IMR-90 (cell line): ENCODE measurements around the gene LGMN. TPM values are rescaled to one million over a fixed set of nuclear protein-coding genes. Genes with fewer than 3 reads are reported as not detected.

Experiments
- ATAC-seq: fragments of 200-7000 bp; cut with Tn5 transposase; 2 replicates; pipeline ENCODE4 v1.9.1; 2020; ENCODE audit warnings: low read depth, mild to moderate bottlenecking, moderate library complexity
- BruUV-seq: library from RNA; stranded (reverse); fragments of 400-500 nt; replicated peaks from 2 replicates; lab custom pipeline; 2021; lab: Mats Ljungman, UMichigan
- CTCF ChIA-PET: fragments of 300-600 bp; formaldehyde crosslinking; extraction: SDS; loops from one replicate; lab custom pipeline; 2021; ENCODE audit warnings: antibody characterized with exemption; lab: Yijun Ruan, JAX
- POLR2A ChIA-PET: fragments of 300-600 bp; sonication (Branson Sonifier 250); formaldehyde crosslinking; loops from one replicate; lab custom pipeline; 2022; ENCODE audit warnings: antibody characterized with exemption; ENCODE audit not compliant: unreplicated experiment; lab: Charles Lee
- DNase-seq: peaks from one replicate; pipeline ENCODE4 v3.0.0; 2013
- H2AFZ ChIP-seq: replicated peaks from 2 replicates; pipeline ENCODE3; 2013; ENCODE audit warnings: low read length, mild to moderate bottlenecking; ENCODE audit not compliant: poor library complexity
- H2AK5ac ChIP-seq: 2 replicates; pipeline ENCODE4 v1.6.1; 2013; ENCODE audit warnings: low read depth, low read length, inconsistent platforms
- H2AK9ac ChIP-seq: replicated peaks from 2 replicates; pipeline ENCODE3; 2013; ENCODE audit warnings: mild to moderate bottlenecking, low read depth, low read length, moderate library complexity; ENCODE audit not compliant: poor library complexity
- H2BK120ac ChIP-seq: 2 replicates; pipeline ENCODE4 v1.6.1; 2013; ENCODE audit warnings: low read depth, low read length, inconsistent platforms
- H2BK15ac ChIP-seq: 3 replicates; pipeline ENCODE4 v1.6.1; 2013; ENCODE audit warnings: low read depth, low read length, inconsistent platforms
- H2BK20ac ChIP-seq: 2 replicates; pipeline ENCODE4 v1.6.1; 2013; ENCODE audit warnings: low read depth, mild to moderate bottlenecking, inconsistent platforms, low read length, moderate library complexity
- H2BK5ac ChIP-seq: 2 replicates; pipeline ENCODE4 v1.6.1; 2013; ENCODE audit warnings: mild to moderate bottlenecking, low read depth, low read length, inconsistent platforms; ENCODE audit not compliant: poor library complexity, severe bottlenecking
- H3K14ac ChIP-seq: replicated peaks from 2 replicates; pipeline ENCODE4 v1.6.1; 2013; ENCODE audit warnings: low read depth, low read length, inconsistent platforms
- H3K18ac ChIP-seq: 2 replicates; pipeline ENCODE4 v1.6.1; 2013; ENCODE audit warnings: low read depth, low read length, control low read depth
- H3K23ac ChIP-seq: 2 replicates; pipeline ENCODE4 v1.6.1; 2013; ENCODE audit warnings: low read depth, low read length, inconsistent platforms
- H3K27ac ChIP-seq: 2 replicates; pipeline ENCODE4 v1.5.1; 2013; ENCODE audit warnings: mild to moderate bottlenecking, control low read depth, low read length; ENCODE audit not compliant: insufficient read depth
- H3K27me3 ChIP-seq: 2 replicates; pipeline ENCODE4 v1.6.1; 2013; ENCODE audit warnings: low read length; ENCODE audit not compliant: control insufficient read depth, insufficient read depth
- H3K36me3 ChIP-seq: 2 replicates; pipeline ENCODE4 v1.6.1; 2013; ENCODE audit warnings: low read length, mixed read lengths; ENCODE audit not compliant: control insufficient read depth, insufficient read depth
- H3K4ac ChIP-seq: 2 replicates; pipeline ENCODE4 v1.6.1; 2013; ENCODE audit warnings: low read depth, low read length, inconsistent platforms
- H3K4me1 ChIP-seq: 2 replicates; pipeline ENCODE4 v1.6.1; 2013; ENCODE audit warnings: low read length, mixed read lengths; ENCODE audit not compliant: control insufficient read depth, insufficient read depth
- H3K4me2 ChIP-seq: 2 replicates; pipeline ENCODE4 v1.6.1; 2013; ENCODE audit warnings: low read depth, mild to moderate bottlenecking, control low read depth, low read length, moderate library complexity
- H3K4me3 ChIP-seq: 2 replicates; pipeline ENCODE4 v1.5.1; 2013; ENCODE audit warnings: low read depth, mild to moderate bottlenecking, control low read depth, low read length, moderate library complexity; ENCODE audit not compliant: insufficient read depth
- H3K56ac ChIP-seq: 2 replicates; pipeline ENCODE4 v1.6.1; 2013; ENCODE audit warnings: low read length, inconsistent platforms; ENCODE audit not compliant: insufficient read depth; ENCODE audit errors: extremely low read depth
- H3K79me1 ChIP-seq, 2 experiments: 2 replicates each; pipeline ENCODE4 v1.6.1; 2013; ENCODE audit warnings: low read length in 2 of 2, inconsistent platforms in 1 of 2, low read depth in 1 of 2
- H3K9ac ChIP-seq: 2 replicates; pipeline ENCODE4 v1.6.1; 2013; ENCODE audit warnings: low read depth, low read length, control low read depth
- H3K9me1 ChIP-seq: 2 replicates; pipeline ENCODE4 v1.6.1; 2013; ENCODE audit warnings: low read length, inconsistent platforms; ENCODE audit not compliant: insufficient read depth
- H3K9me3 ChIP-seq: 2 replicates; pipeline ENCODE4 v1.6.1; 2013; ENCODE audit warnings: low read length; ENCODE audit not compliant: control insufficient read depth, insufficient read depth
- H4K20me1 ChIP-seq: 2 replicates; pipeline ENCODE4 v1.6.1; 2013; ENCODE audit warnings: low read length, inconsistent platforms; ENCODE audit not compliant: insufficient read depth
- H4K5ac ChIP-seq: 2 replicates; pipeline ENCODE4 v1.6.1; 2013; ENCODE audit warnings: mild to moderate bottlenecking, low read depth, low read length, control low read depth
- H4K8ac ChIP-seq, 2 experiments: 2 replicates each; pipeline ENCODE4 v1.6.1; 2013; ENCODE audit warnings: low read depth in 2 of 2, low read length in 2 of 2, control low read depth in 1 of 2, inconsistent platforms in 1 of 2
- H4K91ac ChIP-seq: 2 replicates; pipeline ENCODE4 v1.6.1; 2013; ENCODE audit warnings: low read depth, low read length, inconsistent platforms; ENCODE audit not compliant: insufficient read depth
- BHLHE40 ChIP-seq: fragments of 150-350 bp; IDR thresholded peaks from 2 replicates; pipeline ENCODE4 v1.6.1; 2016; ENCODE audit warnings: mild to moderate bottlenecking, low read depth, low read length
- CEBPB ChIP-seq: IDR thresholded peaks from 2 replicates; pipeline ENCODE4 v1.6.1; 2012; ENCODE audit warnings: low read depth, low read length, improper control_type of control experiment
- FOS ChIP-seq: fragments of 150-350 bp; IDR thresholded peaks from 2 replicates; pipeline ENCODE4 v1.6.1; 2016; ENCODE audit warnings: low read depth, low read length
- MAFK ChIP-seq: IDR thresholded peaks from 2 replicates; pipeline ENCODE4 v1.6.1; 2012; ENCODE audit warnings: low read depth, low read length, improper control_type of control experiment
- MXI1 ChIP-seq: IDR thresholded peaks from 2 replicates; pipeline ENCODE4 v1.6.1; 2012; ENCODE audit warnings: low read depth, mild to moderate bottlenecking, low read length, moderate library complexity, borderline replicate concordance
- RAD21 ChIP-seq: IDR thresholded peaks from 2 replicates; pipeline ENCODE4 v1.6.1; 2012; ENCODE audit warnings: low read length, improper control_type of control experiment
- RCOR1 ChIP-seq: IDR thresholded peaks from 2 replicates; pipeline ENCODE4 v1.6.1; 2012; ENCODE audit warnings: mild to moderate bottlenecking, low read length, improper control_type of control experiment; ENCODE audit not compliant: insufficient replicate concordance
- SMC3 ChIP-seq: fragments of 150-350 bp; IDR thresholded peaks from 2 replicates; pipeline ENCODE4 v1.6.1; 2016; ENCODE audit warnings: low read depth, mild to moderate bottlenecking, antibody characterized with exemption, low read length, moderate library complexity
- USF2 ChIP-seq: fragments of 150-350 bp; IDR thresholded peaks from 2 replicates; pipeline ENCODE4 v1.6.1; 2017; ENCODE audit warnings: mild to moderate bottlenecking, antibody characterized with exemption, low read length, low read depth
- WGBS, 2 experiments: methylation state at CpG; one replicate each; pipeline versions ENCODE4 v1.1.5 to v1.1.7; 2013; ENCODE audit warnings: missing lambda C conversion rate in 2 of 2; ENCODE audit not compliant: insufficient read length in 1 of 2; ENCODE audit errors: extremely low coverage in 2 of 2; 5-methylcytosine and 5-hydroxymethylcytosine counted together
- dilution Hi-C: fragments of 300-500 bp; cut with HindIII; formaldehyde crosslinking; loops from one replicate; pipeline ENCODE4 v1.14.3; 2018; ENCODE audit warnings: low sequenced_read_pairs; ENCODE audit not compliant: unreplicated experiment
- in situ Hi-C: fragments of 300-500 bp; cut with MboI; formaldehyde crosslinking; loops from 3 replicates; pipeline ENCODE4 v1.14.3; 2019; ENCODE audit warnings: low sequenced_read_pairs, inconsistent platforms, mixed read lengths
- intact Hi-C: fragments of 100-400 bp; cut with micrococcal nuclease; formaldehyde crosslinking; loops from 2 replicates; pipeline ENCODE4 v1.10.0; 2022
- polyA plus RNA-seq, 3 experiments: library from polyadenylated mRNA; depleted of rRNA; stranded (reverse); fragments of >200 nt; gene quantifications; 2 replicates each; pipeline ENCODE4 v1.2.3, GENCODE V29; 2012; ENCODE audit warnings: low replicate concordance in 1 of 3
- total RNA-seq: library from RNA; depleted of rRNA; stranded (reverse); fragments of >200 nt; gene quantifications from 2 replicates; pipeline ENCODE4 v1.2.3, GENCODE V29; 2012
- TF ChIP-seq, protein P1 (sequence below): fragments of 150-350 bp; IDR thresholded peaks from 2 replicates; pipeline ENCODE4 v1.6.1; 2016; ENCODE audit warnings: low read depth, mild to moderate bottlenecking, low read length, moderate library complexity, borderline replicate concordance
- TF ChIP-seq, protein P2 (sequence below): conservative IDR thresholded peaks from 2 replicates; pipeline ENCODE4 v1.5.1; 2012; ENCODE audit warnings: mild to moderate bottlenecking, low read depth, low read length, improper control_type of control experiment

LGMN gene
- total and polyA plus RNA-seq, 2 of the 4 experiments (the other 2 are of a cell fraction), result 19.2 to 39.3 TPM

- no peaks in the 10 kb centered on the region for H3K36me3 ChIP-seq
- H2AFZ ChIP-seq, result no peak overlapping the region
- POLR2A ChIA-PET, result no interaction called here
- H3K4me1 ChIP-seq, result peaks cover 6% of the 10 kb centered on the region
- H2BK120ac ChIP-seq, result no peak overlapping the region
- no peak overlapping the region for H3K4me2 ChIP-seq
- no peaks in the 10 kb centered on the region; a peak in 1 of 4 replicates for H3K79me1 ChIP-seq
- H3K9me3 ChIP-seq, result no peaks in the 10 kb centered on the region
- no peak overlapping the region for H2BK20ac ChIP-seq
- no peak overlapping the region for H3K18ac ChIP-seq
- no peak for TF ChIP-seq FOS
- TF ChIP-seq USF2, result no peak
- no peak for TF ChIP-seq MAFK
- no peak for TF ChIP-seq RCOR1
- no peak for TF ChIP-seq CEBPB
- TF ChIP-seq MXI1, result no peak
- TF ChIP-seq RAD21, result no peak
- TF ChIP-seq, protein P1, sequence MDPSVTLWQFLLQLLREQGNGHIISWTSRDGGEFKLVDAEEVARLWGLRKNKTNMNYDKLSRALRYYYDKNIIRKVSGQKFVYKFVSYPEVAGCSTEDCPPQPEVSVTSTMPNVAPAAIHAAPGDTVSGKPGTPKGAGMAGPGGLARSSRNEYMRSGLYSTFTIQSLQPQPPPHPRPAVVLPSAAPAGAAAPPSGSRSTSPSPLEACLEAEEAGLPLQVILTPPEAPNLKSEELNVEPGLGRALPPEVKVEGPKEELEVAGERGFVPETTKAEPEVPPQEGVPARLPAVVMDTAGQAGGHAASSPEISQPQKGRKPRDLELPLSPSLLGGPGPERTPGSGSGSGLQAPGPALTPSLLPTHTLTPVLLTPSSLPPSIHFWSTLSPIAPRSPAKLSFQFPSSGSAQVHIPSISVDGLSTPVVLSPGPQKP, result no peak
- TF ChIP-seq BHLHE40, result no peak
- no peak for TF ChIP-seq SMC3
- TF ChIP-seq, protein P2, sequence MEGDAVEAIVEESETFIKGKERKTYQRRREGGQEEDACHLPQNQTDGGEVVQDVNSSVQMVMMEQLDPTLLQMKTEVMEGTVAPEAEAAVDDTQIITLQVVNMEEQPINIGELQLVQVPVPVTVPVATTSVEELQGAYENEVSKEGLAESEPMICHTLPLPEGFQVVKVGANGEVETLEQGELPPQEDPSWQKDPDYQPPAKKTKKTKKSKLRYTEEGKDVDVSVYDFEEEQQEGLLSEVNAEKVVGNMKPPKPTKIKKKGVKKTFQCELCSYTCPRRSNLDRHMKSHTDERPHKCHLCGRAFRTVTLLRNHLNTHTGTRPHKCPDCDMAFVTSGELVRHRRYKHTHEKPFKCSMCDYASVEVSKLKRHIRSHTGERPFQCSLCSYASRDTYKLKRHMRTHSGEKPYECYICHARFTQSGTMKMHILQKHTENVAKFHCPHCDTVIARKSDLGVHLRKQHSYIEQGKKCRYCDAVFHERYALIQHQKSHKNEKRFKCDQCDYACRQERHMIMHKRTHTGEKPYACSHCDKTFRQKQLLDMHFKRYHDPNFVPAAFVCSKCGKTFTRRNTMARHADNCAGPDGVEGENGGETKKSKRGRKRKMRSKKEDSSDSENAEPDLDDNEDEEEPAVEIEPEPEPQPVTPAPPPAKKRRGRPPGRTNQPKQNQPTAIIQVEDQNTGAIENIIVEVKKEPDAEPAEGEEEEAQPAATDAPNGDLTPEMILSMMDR, result no peak
- no peak overlapping the region for H2AK9ac ChIP-seq
- no peak overlapping the region for H3K4me3 ChIP-seq
- WGBS, 2 experiments, result no CpG with 5 or more reads among the region's 2 CpGs
- dilution Hi-C loops (no loop called here), intact Hi-C loops (no loop called here), in situ Hi-C loops (no loop called here)
- H3K27ac ChIP-seq, result no peak overlapping the region
- H2AK5ac ChIP-seq, result no peak overlapping the region
- H2BK5ac ChIP-seq, result no peak overlapping the region
- H3K9ac ChIP-seq, result no peak overlapping the region
- no peak overlapping the region for H4K8ac ChIP-seq
- no peaks in the 10 kb centered on the region for H3K27me3 ChIP-seq
- ATAC-seq, result peak; percentile 79
- no peak overlapping the region for H4K5ac ChIP-seq
- H3K4ac ChIP-seq, result no peak overlapping the region
- no peak overlapping the region for H4K91ac ChIP-seq
- no peaks in the 10 kb centered on the region for H4K20me1 ChIP-seq
- no peak overlapping the region for H3K23ac ChIP-seq
- peak; percentile 57 for DNase-seq
- H3K9me1 ChIP-seq, result no peaks in the 10 kb centered on the region
- no TSS peak for BruUV-seq
- no peak overlapping the region for H3K14ac ChIP-seq
- no peak overlapping the region for H3K56ac ChIP-seq
- CTCF ChIA-PET, result interaction anchor here (1.0 kb wide), 1 partner anchor 33 kb away, joined by 3 read pairs; no protein-coding TSS in a partner anchor
- H2BK15ac ChIP-seq, result no peak overlapping the region
Measured at GRCh38 chr14:92719421-92719820, 29.0 kb downstream of the LGMN start.
